ENCODE data around the gene PALM2AKAP2.

GRCh38 chr9:109771087-109771486 lies 8.9 kb upstream of the PALM2AKAP2 start:
- TF ChIP-seq ZFX (CRISPR knock-in tag; IDR thresholded peaks at IDR 0.05) = no peak
- TF ChIP-seq ZBTB5 (IDR thresholded peaks at IDR 0.05) = no peak
- no peak for TF ChIP-seq TAF1 (IDR thresholded peaks at IDR 0.05; ENCODE audit: control insufficient read depth, extremely low read depth, insufficient read depth, low read length, severe bottlenecking)

Measured in K562 (cell line).